GM21390 (cell line): ENCODE data around the gene SMIM3.
"Not testable (repeated sequence)": the region's sequence is repeated elsewhere in the genome, so short reads cannot be mapped to it uniquely, and the experiment has no call there.

Experiments
- ATAC-seq: cut with Tn5 transposase; IDR thresholded peaks from one replicate; pipeline ENCODE4 v1.9.1; 2021; ENCODE audit not compliant: unreplicated experiment

The SMIM3 gene

DNA sequence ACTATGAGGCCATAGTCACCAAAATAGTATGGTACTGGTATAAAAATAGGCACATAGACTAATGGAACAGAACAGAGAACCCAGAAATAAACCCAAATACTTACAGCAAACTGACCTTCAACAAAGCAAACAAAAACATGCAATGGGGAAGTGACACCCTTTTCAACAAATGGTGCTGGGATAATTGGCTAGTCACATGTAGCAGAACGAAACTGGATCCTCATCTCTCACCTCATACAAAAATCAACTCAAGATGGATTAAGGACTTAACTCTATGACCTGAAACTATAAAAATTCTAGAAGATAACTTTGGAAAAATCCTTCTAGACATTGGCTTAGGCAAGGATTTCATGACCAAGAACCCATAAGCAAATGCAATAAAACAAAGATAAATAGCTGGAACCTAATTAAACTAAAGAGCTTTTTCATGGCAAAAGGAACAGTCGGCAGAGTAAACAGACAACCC, 14.9 kb downstream of the SMIM3 start:
- not testable (repeated sequence) for ATAC-seq

DNA sequence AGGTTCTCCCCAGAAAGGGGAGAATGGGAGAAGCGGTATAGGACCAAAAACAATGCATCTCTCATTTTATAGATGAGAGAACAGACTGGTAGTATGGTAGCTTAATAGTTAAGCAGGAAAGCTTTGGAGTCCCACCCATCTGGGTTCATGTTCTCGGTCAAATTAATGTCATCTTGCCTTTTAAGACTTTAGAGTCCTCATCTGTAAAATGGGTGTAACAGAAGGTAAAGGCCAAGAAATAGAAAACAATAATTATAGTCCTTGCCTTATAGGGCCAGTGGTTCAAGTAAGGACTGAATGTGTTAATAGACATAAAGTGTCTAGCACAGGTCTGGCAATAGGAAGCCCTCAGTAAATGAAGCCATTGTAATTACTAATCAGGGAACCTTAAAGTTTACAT, 16.4 kb downstream of the SMIM3 start:
- no peak for ATAC-seq

DNA sequence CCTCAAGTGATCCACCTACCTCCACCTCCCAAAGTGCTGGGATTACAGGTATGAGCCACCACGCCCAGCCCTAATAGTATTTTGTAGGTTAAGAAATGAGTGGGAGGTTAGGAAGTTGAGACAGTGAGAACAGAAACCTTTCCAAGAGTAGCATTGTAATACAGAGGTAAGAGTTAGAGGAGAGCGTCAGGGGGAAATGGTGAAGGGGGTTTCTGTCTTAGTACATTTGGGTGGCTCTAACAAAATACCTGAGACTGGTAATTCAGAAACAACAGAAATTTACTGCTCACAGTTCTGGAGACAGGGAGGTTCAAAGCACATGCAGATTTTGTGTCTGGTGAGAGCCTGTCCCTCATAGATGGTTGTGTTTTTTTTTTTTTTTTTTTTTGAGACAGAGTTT, 18.8 kb downstream of the SMIM3 start:
- no peak for ATAC-seq

DNA sequence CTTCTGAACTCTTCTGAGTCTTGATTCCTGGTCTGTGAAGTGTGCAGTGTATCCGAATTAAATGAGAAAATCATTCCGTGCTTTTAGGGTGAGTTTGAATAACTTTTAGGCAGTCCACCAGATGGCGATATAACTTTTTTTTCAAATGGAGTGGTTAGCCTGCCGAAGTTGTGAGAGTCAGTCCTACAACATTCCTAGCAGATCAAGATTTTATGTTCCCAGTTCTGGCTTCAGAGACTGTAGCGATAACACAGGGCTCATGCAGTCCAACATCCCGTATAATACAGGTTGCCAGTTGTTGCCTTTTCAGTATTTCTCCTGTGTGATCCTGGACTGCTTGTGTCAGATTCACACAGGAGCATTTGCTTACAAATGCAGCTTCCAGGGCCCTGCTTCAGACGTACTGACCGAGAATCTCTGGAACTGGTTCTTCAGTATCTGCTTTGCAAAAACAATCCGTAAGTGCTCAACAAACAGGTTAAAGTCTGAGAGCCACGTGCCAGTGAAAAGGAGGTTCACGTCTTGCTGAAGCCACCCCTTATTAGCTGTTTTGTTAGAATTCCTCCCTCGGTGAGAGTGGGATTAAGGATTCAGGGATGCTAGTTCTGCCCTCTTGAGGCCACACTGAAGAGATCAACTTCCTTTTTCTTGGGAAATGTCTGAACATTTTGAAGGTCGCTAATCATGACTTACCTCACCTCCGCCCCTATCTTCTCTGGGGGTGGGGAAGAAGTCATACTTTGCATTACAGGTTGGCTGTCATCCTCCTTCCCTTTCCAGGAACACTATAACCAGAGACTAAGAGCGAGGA, 22.8 kb downstream of the SMIM3 start:
- ATAC-seq = peak; percentile 72

GRCh38 chr5:150804388-150804787, 25.8 kb downstream of the SMIM3 start:
- ATAC-seq = no peak

GRCh38 chr5:150809363-150809762, 30.8 kb downstream of the SMIM3 start:
- ATAC-seq = no peak

DNA sequence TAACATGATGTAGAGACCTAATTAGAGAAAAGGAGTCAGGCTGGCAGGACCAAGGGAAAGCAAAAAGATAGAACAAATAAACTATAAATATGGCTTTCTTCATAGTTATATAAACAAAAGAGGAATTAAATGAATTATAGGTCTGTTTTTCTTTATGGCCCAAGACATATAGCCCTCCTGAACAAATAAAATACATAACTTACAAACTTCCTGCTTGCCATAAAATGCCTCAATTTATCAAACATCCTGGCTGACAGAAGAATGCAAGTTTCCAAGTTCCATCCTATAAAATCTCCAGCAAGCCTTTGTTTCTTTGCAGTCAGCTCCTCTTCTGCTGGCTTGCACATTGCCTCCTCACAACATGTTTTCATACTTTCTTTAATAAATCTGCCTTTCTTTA, 36.5 kb downstream of the SMIM3 start:
- no peak for ATAC-seq

GRCh38 chr5:150816946-150817345, 38.4 kb downstream of the SMIM3 start:
- no peak for ATAC-seq

GRCh38 chr5:150829744-150830143, 51.2 kb downstream of the SMIM3 start:
- no peak for ATAC-seq

GRCh38 chr5:150831821-150832220, 53.3 kb downstream of the SMIM3 start:
- ATAC-seq = not testable (repeated sequence)

DNA sequence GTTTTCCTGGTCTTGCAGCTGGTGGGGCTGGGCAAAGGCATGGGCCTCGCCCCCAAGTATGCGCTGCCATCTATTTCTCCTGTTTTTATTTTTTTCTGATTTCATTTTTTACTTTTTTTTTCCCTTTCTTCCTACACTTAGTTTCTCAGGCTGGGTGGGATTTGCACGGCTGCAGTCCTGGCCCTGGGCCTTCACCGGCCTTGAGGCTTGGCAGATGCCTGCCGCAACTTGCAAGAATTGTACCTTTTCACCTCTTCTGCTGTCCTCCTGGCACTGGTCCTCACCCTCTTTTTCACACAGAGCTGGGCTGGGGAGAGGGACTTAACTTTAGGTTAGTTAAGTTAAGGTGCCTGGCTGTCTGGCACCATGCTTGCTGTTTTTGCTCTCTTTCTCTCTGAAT, 57.5 kb downstream of the SMIM3 start:
- no peak for ATAC-seq

GRCh38 chr5:150836703-150837102, 58.1 kb downstream of the SMIM3 start:
- ATAC-seq = no peak

- not testable (repeated sequence) for ATAC-seq
Measured at GRCh38 chr5:150845185-150845859, 66.8 kb downstream of the SMIM3 start.

DNA sequence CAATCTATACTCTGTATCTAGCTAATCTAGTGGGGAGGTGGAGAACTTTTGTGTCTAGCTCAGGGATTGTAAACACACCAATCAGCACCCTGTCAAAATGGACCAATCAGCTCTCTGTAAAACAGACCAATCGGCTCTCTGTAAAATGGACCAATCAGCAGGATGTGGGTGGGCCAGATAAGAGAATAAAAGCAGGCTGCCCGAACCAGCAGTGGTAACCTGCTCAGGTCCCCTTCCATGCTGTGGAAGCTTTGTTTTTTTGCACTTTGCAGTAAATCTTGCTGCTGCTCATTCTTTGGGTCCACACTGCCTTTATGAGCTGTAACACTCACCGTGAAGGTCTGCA, 67.7 kb downstream of the SMIM3 start, which contains the start of gene IRGM:
Gene IRGM (plus strand): TSS at position 214 of the 346 bp plus-strand sequence. CDS start 1,603 bp downstream, outside the sequence.
- not testable (repeated sequence) for ATAC-seq
